ENCODE data around the gene FAM76B.

Gene FAM76B

DNA sequence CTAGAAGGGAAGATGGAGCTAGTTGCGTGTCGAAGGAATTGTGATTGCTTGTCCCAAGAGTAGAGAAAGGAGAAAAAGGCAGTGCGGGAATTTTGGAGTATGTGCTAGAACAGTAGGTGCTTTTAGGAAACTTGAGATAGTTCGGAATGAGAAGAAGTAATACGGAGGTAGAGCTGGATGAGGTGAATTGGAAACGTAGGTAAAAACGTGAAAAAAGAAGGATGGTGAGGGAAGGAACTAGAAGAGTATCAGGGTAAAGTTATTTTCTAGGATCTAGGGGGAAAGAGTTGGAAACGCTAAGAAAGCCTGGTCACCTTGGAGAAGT lies 2.1 kb upstream of the FAM76B start:
- DNase-seq: no peak

- DNase-seq: no peak
Observed at GRCh38 chr11:95790933-95791708, 1.5 kb upstream of the FAM76B start.

DNA sequence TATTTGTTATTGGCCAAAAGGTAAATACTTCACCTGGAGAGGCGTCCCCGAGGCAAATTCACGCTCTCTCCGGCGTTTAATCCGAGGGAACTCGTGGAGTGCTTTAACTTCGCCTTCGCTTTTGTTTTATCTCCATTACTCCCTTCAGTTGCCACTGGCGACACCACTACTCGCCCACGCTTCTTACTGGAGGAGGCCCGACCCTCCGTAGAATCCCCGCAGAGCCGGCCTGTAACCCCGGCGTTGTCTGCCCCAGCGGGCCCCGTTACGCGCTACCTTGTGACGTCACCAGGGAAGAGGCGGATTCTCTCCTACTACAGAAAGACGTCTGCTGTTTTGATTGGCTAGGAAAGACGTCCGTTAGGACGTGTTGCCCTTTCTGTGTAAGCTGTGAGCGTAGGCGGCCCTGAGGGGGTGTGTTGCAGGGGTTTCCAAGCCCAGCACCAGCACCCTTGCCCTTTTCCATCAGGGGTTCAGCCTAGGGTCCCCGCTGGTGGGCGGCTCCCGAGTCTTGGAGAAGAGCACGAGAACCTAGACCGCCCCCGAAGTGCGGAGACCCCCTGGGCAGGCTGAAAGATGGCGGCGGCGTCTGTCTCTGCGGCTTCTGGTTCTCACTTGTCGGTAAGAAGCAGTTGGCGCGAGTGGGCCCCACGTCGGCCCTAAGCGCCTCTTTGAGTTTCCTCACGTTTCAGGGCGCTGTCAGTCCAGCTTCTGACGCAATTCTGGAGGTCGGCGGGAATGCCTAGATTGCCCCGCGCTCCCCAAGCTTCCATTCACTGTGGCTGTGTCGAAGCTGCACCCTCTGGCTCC lies 746 bp upstream of the FAM76B start, which contains the start of gene CEP57:
TSS of gene CEP57 (plus strand) at position 376 of the 810 bp plus-strand sequence. CDS start at position 577, 201 bp downstream.
- peak; percentile 95 for DNase-seq

DNA sequence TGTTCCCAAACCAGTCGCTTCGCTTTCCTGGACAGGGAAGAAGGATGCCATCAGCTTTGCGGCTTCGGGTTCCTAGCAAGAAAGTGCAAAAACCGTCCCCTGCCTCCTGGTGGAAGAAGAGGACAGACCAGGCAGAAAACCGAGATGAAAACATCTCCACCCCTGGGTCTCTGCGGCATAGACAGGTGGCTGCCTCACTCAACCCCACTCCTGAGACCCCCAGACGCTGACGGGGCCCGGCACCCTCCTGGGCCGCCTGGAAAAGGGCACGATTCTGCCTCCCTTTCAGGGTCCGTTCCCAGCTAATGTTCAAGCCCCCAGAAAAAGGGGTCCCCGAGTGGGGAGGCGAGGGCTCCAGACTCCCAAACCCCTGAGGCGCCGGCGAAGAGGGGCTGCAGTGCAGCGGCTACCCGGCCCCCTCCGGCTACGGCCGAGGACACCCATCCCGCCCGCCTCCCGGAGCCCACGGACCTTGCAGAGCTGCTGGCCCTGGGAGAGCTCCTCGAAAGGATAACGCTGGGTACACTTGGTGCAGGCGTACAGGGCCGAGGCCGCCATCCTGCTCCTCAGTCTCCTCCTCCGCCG lies 569 bp downstream of the FAM76B start:
- DNase-seq: peak; percentile 38

- no peak for DNase-seq
Observed at GRCh38 chr11:95780544-95780943, 9.0 kb downstream of the FAM76B start.

GRCh38 chr11:95778699-95779098 lies 10.9 kb downstream of the FAM76B start:
- no peak for DNase-seq

DNA sequence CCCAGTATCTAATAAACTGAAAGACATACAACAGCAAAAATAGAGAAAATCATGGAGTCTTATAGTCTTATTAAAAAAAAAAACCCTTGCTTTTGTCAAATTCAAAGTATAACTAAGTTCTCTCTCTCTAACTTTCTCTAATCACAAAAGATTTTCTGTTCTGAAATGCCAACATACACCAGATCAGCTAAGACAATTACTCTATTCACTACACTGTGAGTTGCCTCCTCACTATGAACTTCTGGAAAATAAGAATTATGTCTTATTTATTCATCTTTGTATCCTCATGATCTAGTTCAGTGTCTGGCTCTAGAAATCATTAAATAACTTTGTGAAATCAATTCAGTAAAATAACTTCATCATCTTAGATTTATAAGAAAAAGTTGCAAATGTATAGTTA lies 12.7 kb downstream of the FAM76B start:
- DNase-seq: no peak

DNA sequence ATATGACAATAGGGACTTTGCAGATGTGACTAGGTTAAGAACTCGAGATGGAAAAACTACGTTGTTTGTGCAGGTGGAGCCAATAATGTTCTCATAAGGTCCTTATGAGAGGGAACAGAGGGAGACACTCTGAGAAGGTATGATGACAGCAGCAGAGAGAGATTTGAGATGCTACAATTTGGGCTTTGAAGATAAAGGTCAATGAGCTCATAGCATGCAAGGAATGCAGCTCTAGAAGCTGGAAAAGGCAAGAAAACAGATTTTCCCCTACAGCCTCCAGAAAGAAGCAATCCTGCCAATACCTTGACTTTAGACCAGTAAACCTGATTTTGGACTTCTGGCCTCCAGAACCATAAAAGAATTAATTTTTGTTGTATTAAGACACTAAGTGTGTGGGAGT lies 21.1 kb downstream of the FAM76B start:
- DNase-seq: no peak

DNA sequence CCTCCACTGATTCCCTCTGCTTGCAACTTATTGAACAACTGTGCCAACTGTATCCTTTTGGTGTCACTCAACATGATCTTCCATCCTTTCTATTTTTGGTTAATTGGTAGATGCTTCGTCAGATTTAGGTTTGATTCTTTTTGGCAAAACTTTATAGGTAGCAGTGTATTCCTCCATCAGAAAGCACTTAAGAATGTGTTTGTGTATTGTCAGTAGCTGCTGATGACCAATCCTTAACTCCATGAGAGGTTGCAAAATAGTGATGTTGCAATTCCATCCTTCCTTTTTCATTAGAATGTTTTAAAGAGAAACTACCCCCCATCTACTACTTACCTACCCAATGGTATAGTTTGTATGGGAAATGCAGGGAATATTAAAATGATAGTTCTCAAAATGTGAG lies 22.1 kb downstream of the FAM76B start:
- no peak for DNase-seq

DNA sequence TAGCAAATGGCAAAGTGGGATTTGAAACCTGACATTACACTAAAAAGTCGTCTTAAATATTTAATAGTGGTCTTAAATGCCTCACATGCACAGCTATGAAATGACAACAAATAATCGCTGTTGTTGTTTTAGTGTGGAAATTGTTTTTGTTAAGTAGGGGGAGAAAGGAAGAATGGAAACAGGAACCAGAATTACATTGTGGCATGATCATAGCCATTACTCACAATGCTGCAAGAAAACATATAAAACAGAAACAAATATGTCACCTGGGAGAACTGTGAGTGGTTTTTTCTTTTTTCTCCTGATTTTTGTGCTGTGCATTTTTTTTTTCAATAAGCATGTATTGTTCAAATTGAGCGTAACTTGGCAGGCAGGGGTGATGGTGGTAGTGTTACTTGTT lies 22.9 kb downstream of the FAM76B start:
- DNase-seq: no peak

- DNase-seq: peak; percentile 59
Observed at GRCh38 chr11:95764267-95764898, 25.2 kb downstream of the FAM76B start.

DNA sequence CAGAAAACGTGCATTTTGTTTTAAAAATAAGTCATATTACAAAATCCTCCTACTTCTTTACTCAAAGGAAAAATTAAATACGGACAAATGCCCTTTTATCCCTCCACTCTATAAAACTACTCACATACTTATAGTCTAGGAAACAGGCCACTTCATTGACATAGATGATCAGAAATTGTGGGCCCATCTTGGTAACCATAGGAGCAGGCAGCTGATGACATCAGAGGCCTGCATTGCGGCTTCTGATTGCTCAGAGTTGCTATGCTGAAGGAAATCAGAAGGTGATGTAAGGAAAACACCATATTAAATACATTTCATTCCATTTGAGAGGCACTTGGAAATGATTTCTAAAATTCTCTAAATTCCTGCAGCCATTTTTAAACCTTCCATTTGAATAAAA lies 27.0 kb downstream of the FAM76B start:
- no peak for DNase-seq

- no peak for DNase-seq
Observed at GRCh38 chr11:95760941-95761340, 28.6 kb downstream of the FAM76B start.

DNA sequence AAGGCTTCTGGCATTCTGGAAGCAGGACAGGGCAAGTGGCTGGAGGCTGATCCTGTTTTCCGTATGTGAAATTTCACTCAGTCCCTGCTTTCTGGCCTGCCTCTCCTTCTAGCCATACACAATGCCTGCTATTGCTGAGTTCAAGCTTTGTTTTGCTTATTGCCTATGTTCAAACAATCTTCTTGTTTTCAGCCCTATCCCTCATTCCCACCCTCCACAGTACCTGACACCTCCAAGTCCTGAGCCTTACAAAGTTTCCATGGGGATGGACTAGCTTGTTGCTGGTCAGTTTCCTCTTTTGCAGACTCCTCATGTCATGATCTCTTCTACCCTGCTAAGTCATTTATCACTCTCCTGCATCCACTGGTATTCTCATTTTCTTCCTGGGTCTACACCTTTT lies 38.1 kb downstream of the FAM76B start:
- no peak for DNase-seq

- DNase-seq: no peak
Observed at GRCh38 chr11:95750101-95750500, 39.5 kb downstream of the FAM76B start.

- no peak for DNase-seq
Observed at GRCh38 chr11:95739108-95739938, 50.3 kb downstream of the FAM76B start.

DNA sequence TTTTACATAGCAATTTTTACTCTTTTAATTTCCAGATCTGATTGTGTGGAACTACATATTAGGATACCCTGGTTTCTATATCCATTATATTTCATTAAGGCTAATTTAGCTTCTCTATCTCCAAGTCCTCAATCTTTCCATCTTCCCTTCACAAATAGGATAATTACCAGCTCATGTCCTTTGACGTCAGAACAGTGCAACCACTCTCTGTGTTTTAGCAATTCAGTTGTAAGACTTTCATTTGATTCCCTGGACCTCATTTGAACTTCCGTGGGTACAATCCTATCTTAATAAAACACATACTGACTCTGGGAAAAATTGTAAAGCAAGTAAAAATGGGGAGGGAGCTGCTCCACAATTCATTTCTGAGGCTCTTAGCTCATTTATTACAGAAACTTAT lies 52.8 kb downstream of the FAM76B start:
- no peak for DNase-seq

GRCh38 chr11:95736355-95736754 lies 53.2 kb downstream of the FAM76B start:
- DNase-seq: no peak

GRCh38 chr11:95734009-95734572 lies 55.5 kb downstream of the FAM76B start:
- no peak for DNase-seq

- no peak for DNase-seq
Observed at GRCh38 chr11:95732930-95733602, 56.5 kb downstream of the FAM76B start.

GRCh38 chr11:95729462-95729861 lies 60.1 kb downstream of the FAM76B start:
- no peak for DNase-seq

GRCh38 chr11:95728790-95729189 lies 60.8 kb downstream of the FAM76B start:
- no peak for DNase-seq

Measured in amniotic stem cell (primary cell).